ENCODE results near the gene SLC5A5. TPM values are rescaled to one million over a fixed set of nuclear protein-coding genes. Genes with fewer than 3 reads are reported as not detected.

Gene SLC5A5
- total RNA-seq, 1 donor from 2014 or later: not detected

DNA sequence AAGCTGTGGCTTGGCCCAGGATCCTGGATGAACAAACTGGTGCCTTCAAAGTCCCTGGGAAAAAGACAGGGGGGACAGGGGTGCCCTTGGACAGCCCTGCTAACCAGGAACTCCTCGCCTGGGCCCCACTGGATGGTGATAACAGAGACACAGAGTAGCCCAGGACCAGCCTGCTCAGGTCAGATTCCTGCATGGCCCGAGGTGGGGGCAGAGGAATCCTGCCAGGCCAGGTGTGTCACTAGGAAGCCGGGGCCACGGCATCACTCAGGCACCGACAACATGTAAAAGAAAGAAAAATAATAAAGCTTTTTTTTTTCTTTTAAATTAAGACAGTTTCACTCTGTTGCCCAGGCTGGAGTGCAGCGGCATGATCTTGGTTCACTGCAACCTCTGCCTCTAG, 17.7 kb upstream of the SLC5A5 start:
- H3K4me1 Mint-ChIP-seq (ENCODE audit: low read depth): peaks cover under 1% of the 10 kb centered on the region
- no peaks in the 10 kb centered on the region for H3K36me3 Mint-ChIP-seq (ENCODE audit: insufficient read depth)
- H3K4me3 Mint-ChIP-seq (ENCODE audit: low read depth): no peak overlapping the region
- peaks cover 22% of the 10 kb centered on the region for H3K27me3 Mint-ChIP-seq
- no peaks in the 10 kb centered on the region for H3K9me3 Mint-ChIP-seq (ENCODE audit: low read depth)
- H3K27ac Mint-ChIP-seq: no peak overlapping the region
- no peak for DNase-seq (ENCODE audit: low spot score, unreplicated experiment)
- TF ChIP-seq, protein P1, sequence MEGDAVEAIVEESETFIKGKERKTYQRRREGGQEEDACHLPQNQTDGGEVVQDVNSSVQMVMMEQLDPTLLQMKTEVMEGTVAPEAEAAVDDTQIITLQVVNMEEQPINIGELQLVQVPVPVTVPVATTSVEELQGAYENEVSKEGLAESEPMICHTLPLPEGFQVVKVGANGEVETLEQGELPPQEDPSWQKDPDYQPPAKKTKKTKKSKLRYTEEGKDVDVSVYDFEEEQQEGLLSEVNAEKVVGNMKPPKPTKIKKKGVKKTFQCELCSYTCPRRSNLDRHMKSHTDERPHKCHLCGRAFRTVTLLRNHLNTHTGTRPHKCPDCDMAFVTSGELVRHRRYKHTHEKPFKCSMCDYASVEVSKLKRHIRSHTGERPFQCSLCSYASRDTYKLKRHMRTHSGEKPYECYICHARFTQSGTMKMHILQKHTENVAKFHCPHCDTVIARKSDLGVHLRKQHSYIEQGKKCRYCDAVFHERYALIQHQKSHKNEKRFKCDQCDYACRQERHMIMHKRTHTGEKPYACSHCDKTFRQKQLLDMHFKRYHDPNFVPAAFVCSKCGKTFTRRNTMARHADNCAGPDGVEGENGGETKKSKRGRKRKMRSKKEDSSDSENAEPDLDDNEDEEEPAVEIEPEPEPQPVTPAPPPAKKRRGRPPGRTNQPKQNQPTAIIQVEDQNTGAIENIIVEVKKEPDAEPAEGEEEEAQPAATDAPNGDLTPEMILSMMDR (IDR thresholded peaks at IDR 0.05; ENCODE audit: unreplicated experiment): no peak

DNA sequence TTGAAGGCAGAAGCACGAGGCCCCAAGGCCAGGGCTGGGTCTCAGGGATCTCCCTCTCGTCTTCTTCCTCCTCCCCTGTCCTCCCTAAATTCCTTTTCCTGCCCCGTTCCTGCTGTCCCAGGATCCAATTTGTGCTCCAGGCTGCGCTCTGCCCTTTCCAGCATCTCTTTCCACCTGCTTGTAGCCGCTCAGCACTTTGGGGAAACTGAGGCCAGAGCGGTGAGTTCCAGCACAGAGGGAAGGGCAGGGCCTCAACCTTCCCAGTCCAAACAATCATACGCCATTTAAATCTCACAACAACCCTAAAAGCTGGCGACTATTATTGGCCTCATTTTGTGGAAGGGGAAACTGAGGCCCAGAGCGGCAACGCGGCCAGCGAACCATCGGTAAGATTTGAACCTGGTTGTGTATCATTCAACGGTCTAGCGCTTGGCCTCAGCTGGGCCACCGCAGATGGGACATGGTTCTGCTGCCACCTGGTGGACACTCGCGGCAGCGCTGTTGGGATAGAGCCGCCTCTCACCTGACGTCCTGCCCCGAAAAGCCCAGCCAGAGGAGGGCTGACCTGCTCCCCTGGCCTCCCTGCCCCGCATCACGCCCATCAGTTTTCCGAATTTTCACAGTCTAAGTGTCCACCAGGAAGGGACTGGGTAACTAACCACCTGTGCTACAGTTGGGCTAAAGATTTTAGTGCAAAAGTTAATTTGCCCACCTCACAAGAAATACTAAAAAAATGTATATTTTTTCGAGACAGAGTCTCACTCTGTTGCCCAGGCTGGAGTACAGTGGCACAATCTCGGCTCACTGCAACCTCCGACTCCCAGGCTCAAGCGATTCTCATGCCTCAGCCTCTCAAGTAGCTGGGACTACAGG, 16.2 kb upstream of the SLC5A5 start:
- Mint-ChIP-seq H3K36me3 (ENCODE audit: insufficient read depth) (peaks cover 3% of the 10 kb centered on the region), H3K4me3 (ENCODE audit: low read depth) (no peak overlapping the region), H3K4me1 (ENCODE audit: low read depth) (peaks cover 7% of the 10 kb centered on the region), H3K27me3 (peaks cover 15% of the 10 kb centered on the region), H3K27ac (no peak overlapping the region), H3K9me3 (ENCODE audit: low read depth) (no peaks in the 10 kb centered on the region)
- DNase-seq (ENCODE audit: low spot score, unreplicated experiment): peak; percentile 88
- TF ChIP-seq, protein P1 (IDR thresholded peaks at IDR 0.05; ENCODE audit: unreplicated experiment): peak; percentile 98

DNA sequence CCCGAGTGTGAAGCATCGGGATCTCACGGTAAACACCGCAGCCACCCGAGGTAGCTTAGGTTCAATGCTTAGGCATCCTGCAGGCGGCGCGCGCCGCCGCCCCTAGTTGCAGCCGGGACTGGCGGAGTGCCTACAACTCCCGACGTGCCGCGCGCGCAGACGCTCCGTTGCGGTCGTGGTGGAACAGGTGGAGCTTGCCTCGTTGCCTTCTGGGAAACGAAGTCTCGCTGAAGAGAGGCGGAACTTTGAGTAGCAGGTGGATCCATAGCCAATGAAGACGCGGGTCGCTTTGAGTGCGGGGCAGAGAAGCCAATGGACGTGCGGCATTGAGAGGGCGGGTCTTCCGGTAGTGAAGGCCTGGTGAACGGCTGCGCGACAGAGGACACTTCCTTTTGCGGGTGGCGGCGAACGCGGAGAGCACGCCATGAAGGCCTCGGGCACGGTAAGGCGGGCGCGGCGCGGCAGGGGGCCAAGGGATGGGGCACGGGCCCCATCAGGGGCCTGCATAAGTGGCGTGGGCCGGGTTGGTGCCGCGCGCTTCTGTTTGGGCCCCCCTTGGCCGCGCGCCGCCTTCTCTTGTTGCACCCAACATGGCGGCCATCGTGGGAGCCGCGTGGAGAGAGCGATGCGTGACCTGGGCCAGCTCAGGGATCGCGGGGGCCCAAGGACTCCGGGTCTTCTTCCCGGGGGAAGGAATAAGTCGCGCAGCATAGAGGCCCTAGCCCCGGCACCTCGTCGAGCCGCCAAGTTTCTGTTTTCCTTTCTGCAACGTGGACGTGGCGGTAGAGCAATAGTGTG, 12.0 kb upstream of the SLC5A5 start, which contains the start of gene RPL18A:
RPL18A (plus strand) TSS at position 378 of the 798 bp plus-strand sequence; CDS start at position 425, 47 bp downstream.
- Mint-ChIP-seq H3K4me1 (ENCODE audit: low read depth) (peaks cover 19% of the 10 kb centered on the region), H3K27ac (peak within 1 kb of the TSS; percentile 96), H3K36me3 (ENCODE audit: insufficient read depth) (peaks cover 17% of the 10 kb centered on the region), H3K27me3 (peaks cover 9% of the 10 kb centered on the region), H3K4me3 (ENCODE audit: low read depth) (peak within 1 kb of the TSS; percentile 96), H3K9me3 (ENCODE audit: low read depth) (no peaks in the 10 kb centered on the region)
- TF ChIP-seq, protein P1 (IDR thresholded peaks at IDR 0.05; ENCODE audit: unreplicated experiment): peak; percentile 74
- peak; percentile 97 for DNase-seq (ENCODE audit: low spot score, unreplicated experiment)

DNA sequence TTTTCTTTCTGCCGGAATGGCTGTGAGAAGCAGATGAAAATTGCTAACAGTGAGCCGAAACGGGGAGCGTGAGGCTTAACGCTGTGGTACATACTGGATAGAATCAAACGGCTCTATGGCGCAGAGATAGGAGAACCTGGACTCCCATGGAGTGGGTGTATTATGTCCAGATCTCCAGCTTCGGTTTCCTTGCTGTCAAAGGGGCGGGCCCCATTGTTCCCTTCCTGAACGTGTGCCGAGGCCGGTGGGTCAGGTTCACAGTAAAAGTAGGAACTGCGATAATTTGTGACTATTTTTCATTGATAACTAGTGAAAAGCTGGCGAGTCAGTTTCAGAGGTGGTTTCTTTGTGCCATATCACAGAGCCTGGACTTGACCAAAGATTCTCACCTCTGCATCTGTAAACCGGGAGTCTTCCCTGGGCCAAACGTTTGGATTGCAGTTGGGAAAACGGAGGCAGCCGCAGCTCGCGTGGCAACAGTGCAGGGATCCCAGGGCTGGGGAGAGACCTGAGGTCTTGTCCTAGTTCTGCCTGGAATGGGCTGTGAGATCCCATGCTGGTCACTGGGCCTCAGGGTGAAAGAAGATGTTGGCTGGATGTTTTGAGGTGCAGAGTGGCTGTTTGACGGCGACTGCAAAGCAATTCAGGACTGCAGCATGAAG, 11.3 kb upstream of the SLC5A5 start:
- peaks cover 19% of the 10 kb centered on the region for H3K4me1 Mint-ChIP-seq (ENCODE audit: low read depth)
- no peaks in the 10 kb centered on the region for H3K9me3 Mint-ChIP-seq (ENCODE audit: low read depth)
- H3K36me3 Mint-ChIP-seq (ENCODE audit: insufficient read depth): peaks cover 17% of the 10 kb centered on the region
- H3K27me3 Mint-ChIP-seq: peaks cover 6% of the 10 kb centered on the region
- peak overlapping the region; percentile 96 for H3K27ac Mint-ChIP-seq
- DNase-seq (ENCODE audit: low spot score, unreplicated experiment): no peak
- TF ChIP-seq, protein P1 (IDR thresholded peaks at IDR 0.05; ENCODE audit: unreplicated experiment): no peak
- H3K4me3 Mint-ChIP-seq (ENCODE audit: low read depth): peak overlapping the region; percentile 96

DNA sequence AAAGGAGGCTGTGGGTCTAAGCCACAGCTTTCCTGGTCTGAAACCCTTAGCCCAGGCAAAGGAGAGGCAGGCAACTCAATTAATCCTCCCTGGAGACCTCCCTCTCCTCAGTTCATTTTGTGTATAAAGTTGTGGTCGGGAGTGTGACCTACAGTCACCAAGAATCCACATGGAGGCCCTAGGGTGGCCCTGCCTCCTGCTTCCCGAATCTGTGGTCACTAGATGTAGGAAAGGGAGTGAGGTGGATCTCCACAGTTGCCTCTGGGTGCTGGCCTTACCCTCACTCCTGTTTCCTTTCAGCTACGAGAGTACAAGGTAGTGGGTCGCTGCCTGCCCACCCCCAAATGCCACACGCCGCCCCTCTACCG, 10.8 kb upstream of the SLC5A5 start:
- Mint-ChIP-seq H3K4me3 (ENCODE audit: low read depth) (peak overlapping the region; percentile 96), H3K27me3 (peaks cover 3% of the 10 kb centered on the region), H3K27ac (peak overlapping the region; percentile 96), H3K36me3 (ENCODE audit: insufficient read depth) (peaks cover 17% of the 10 kb centered on the region), H3K4me1 (ENCODE audit: low read depth) (peaks cover 19% of the 10 kb centered on the region), H3K9me3 (ENCODE audit: low read depth) (no peaks in the 10 kb centered on the region)
- TF ChIP-seq, protein P1 (IDR thresholded peaks at IDR 0.05; ENCODE audit: unreplicated experiment): no peak
- no peak for DNase-seq (ENCODE audit: low spot score, unreplicated experiment)

Data from progenitor cell of endocrine pancreas (in vitro differentiated cells).